T-helper 9 cell (primary cell): ENCODE measurements around the gene MOB1B.
"Not testable (repeated sequence)": the region's sequence is repeated elsewhere in the genome, so short reads cannot be mapped to it uniquely, and the experiment has no call there.

Experiments
- DNase-seq: peaks from one replicate; pipeline ENCODE4 v3.0.0-alpha.2; 2020

Gene MOB1B

GRCh38 chr4:71009890-71010588 lies 107.9 kb downstream of the MOB1B start:
- no peak for DNase-seq

GRCh38 chr4:71011451-71011850 lies 109.3 kb downstream of the MOB1B start:
- no peak for DNase-seq

GRCh38 chr4:71017391-71017790 lies 115.2 kb downstream of the MOB1B start:
- not testable (repeated sequence) for DNase-seq

- no peak for DNase-seq
These were observed 118.4 kb downstream of the MOB1B start for GRCh38 chr4:71020611-71021010.

- no peak for DNase-seq
These were observed 123.5 kb downstream of the MOB1B start for GRCh38 chr4:71025654-71026053.

GRCh38 chr4:71026086-71026485 lies 123.9 kb downstream of the MOB1B start:
- DNase-seq: no peak

- DNase-seq: no peak
These were observed 125.4 kb downstream of the MOB1B start for GRCh38 chr4:71027611-71028010.

GRCh38 chr4:71029504-71029903 lies 127.3 kb downstream of the MOB1B start:
- no peak for DNase-seq

- not testable (repeated sequence) for DNase-seq
These were observed 129.9 kb downstream of the MOB1B start for GRCh38 chr4:71032106-71032505.
